SK-N-SH (cell line): ENCODE data around the gene TMEM164. TPM values are rescaled to one million over a fixed set of nuclear protein-coding genes. Genes with fewer than 3 reads are reported as not detected.
A peak's percentile ranks its signal among the peaks of the same experiment; 100 is the strongest.

ENCODE experiments used
- CTCF ChIA-PET: fragments of 300-600, 350-600 bp; formaldehyde crosslinking; extraction: SDS; loops from one replicate; lab custom pipeline; 2021; lab: Yijun Ruan, JAX
- POLR2A ChIA-PET: fragments of 350-600 bp; sonication (Branson Sonifier 250); formaldehyde crosslinking; extraction: SDS; loops from one replicate; lab custom pipeline; 2020; ENCODE audit warnings: antibody characterized with exemption, inconsistent platforms; lab: Yijun Ruan, JAX
- DNase-seq: peaks from one replicate; pipeline ENCODE4 v3.0.0; 2012
- H2AFZ ChIP-seq: fragments of 200-600 bp; sonication (generic); 2 replicates; pipeline ENCODE4 v1.8.1; 2016; ENCODE audit warnings: antibody characterized with exemption, mild to moderate bottlenecking, low read depth
- H3F3A ChIP-seq: fragments of 200-600 bp; sonication (generic); replicated peaks from 2 replicates; pipeline ENCODE3; 2016; ENCODE audit warnings: antibody characterized with exemption, mild to moderate bottlenecking; ENCODE audit not compliant: insufficient read depth
- H3K27ac ChIP-seq, 2 experiments: fragments of 200-500 bp in 1 of 2; fragments of 200-600 bp in 1 of 2; sonication (Bioruptor generic) in 1 of 2; sonication (generic), shearing (Covaris generic) in 1 of 2; 2 replicates each; pipeline versions ENCODE4 v1.5.1 to v1.6.1; 2014 to 2016; ENCODE audit warnings: low read depth in 2 of 2, inconsistent platforms in 1 of 2, low read length in 1 of 2, mild to moderate bottlenecking in 1 of 2, mixed read lengths in 1 of 2
- H3K27me3 ChIP-seq: fragments of 200-600 bp; sonication (generic), shearing (Covaris generic); 2 replicates; pipeline ENCODE4 v1.6.1; 2016; ENCODE audit warnings: mixed run types; ENCODE audit not compliant: insufficient read depth
- H3K36me3 ChIP-seq, 2 experiments: fragments of 200-500 bp in 1 of 2; fragments of 200-600 bp in 1 of 2; sonication (Bioruptor generic) in 1 of 2; sonication (generic) in 1 of 2; replicated peaks in 1 of 2; 2 replicates each; pipeline versions ENCODE3 to v1.5.1; 2014 to 2016; ENCODE audit warnings: low read length in 1 of 2, mild to moderate bottlenecking in 1 of 2; ENCODE audit not compliant: insufficient read depth in 2 of 2, control insufficient read depth in 1 of 2
- H3K4me1 ChIP-seq, 2 experiments: fragments of 200-500 bp in 1 of 2; fragments of 200-600 bp in 1 of 2; sonication (Bioruptor generic) in 1 of 2; sonication (generic), shearing (Covaris generic) in 1 of 2; 2 replicates each; pipeline versions ENCODE4 v1.5.1 to v1.6.1; 2014 to 2016; ENCODE audit warnings: low read depth in 1 of 2, low read length in 1 of 2, mixed run types in 1 of 2; ENCODE audit not compliant: insufficient read depth in 2 of 2, control insufficient read depth in 1 of 2
- H3K4me2 ChIP-seq: fragments of 200-600 bp; sonication (generic), shearing (Covaris generic); 2 replicates; pipeline ENCODE4 v1.6.1; 2017; ENCODE audit warnings: mixed run types
- H3K4me3 ChIP-seq, 2 experiments: fragments of 200-500 bp in 1 of 2; fragments of 200-600 bp in 1 of 2; sonication (Bioruptor generic) in 1 of 2; sonication (generic), shearing (Covaris generic) in 1 of 2; 2 replicates each; pipeline versions ENCODE4 v1.5.1 to v1.8.1; 2014 to 2016; ENCODE audit warnings: low read depth in 2 of 2, inconsistent platforms in 1 of 2, low read length in 1 of 2, mild to moderate bottlenecking in 1 of 2, mixed read lengths in 1 of 2, moderate library complexity in 1 of 2
- H3K79me2 ChIP-seq: fragments of 200-600 bp; sonication (generic); 2 replicates; pipeline ENCODE4 v1.8.1; 2017; ENCODE audit warnings: mild to moderate bottlenecking; ENCODE audit not compliant: insufficient read depth
- H3K9ac ChIP-seq: fragments of 200-600 bp; sonication (generic); 2 replicates; pipeline ENCODE4 v1.6.1; 2017; ENCODE audit warnings: mixed run types
- H3K9me2 ChIP-seq: fragments of 200-600 bp; sonication (generic); 2 replicates; pipeline ENCODE4 v1.6.1; 2017; ENCODE audit warnings: mixed run types
- H3K9me3 ChIP-seq: fragments of 200-600 bp; sonication (generic); 2 replicates; pipeline ENCODE4 v1.6.1; 2017; ENCODE audit warnings: mixed run types, mild to moderate bottlenecking, moderate library complexity
- H4K20me1 ChIP-seq: fragments of 200-600 bp; sonication (generic); 2 replicates; pipeline ENCODE4 v1.6.1; 2017; ENCODE audit warnings: mild to moderate bottlenecking, mixed run types; ENCODE audit not compliant: insufficient read depth
- EZH2phosphoT487 ChIP-seq: fragments of 200-600 bp; sonication (generic); IDR thresholded peaks from 2 replicates; pipeline ENCODE4 v1.6.1; 2017; ENCODE audit warnings: low read depth, mixed run types, mild to moderate bottlenecking, antibody characterized with exemption, moderate library complexity, borderline replicate concordance
- FOXJ3 ChIP-seq: sonication (generic); formaldehyde crosslinking; IDR thresholded peaks from 2 replicates; pipeline ENCODE4 v1.5.1; 2020; ENCODE audit warnings: mild to moderate bottlenecking, missing genetic modification reagents
- GABPA ChIP-seq: IDR thresholded peaks from 2 replicates; pipeline ENCODE4 v1.4.0; 2012; ENCODE audit warnings: low read depth, mild to moderate bottlenecking
- MEF2A ChIP-seq: IDR thresholded peaks from 2 replicates; pipeline ENCODE4 v1.4.0; 2012; ENCODE audit warnings: low read depth, borderline replicate concordance
- RAD21 ChIP-seq: IDR thresholded peaks from 2 replicates; pipeline ENCODE4 v1.6.1; 2012; ENCODE audit warnings: mild to moderate bottlenecking, low read length
- RCOR1 ChIP-seq: fragments of 150-350 bp; IDR thresholded peaks from 2 replicates; pipeline ENCODE4 v1.6.1; 2017; ENCODE audit warnings: antibody characterized with exemption, low read length
- SMC3 ChIP-seq: IDR thresholded peaks from 2 replicates; pipeline ENCODE4 v1.6.1; 2012; ENCODE audit warnings: low read depth, low read length, improper control_type of control experiment
- TEAD4 ChIP-seq: IDR thresholded peaks from 2 replicates; pipeline ENCODE4 v1.4.0; 2012; ENCODE audit warnings: mild to moderate bottlenecking, borderline replicate concordance; ENCODE audit not compliant: insufficient read depth
- YY1 ChIP-seq: IDR thresholded peaks from 2 replicates; pipeline ENCODE4 v1.4.0; 2012; ENCODE audit warnings: low read depth, mild to moderate bottlenecking
- WGBS: methylation state at CpG from one replicate; pipeline ENCODE4 v1.1.6; 2017; ENCODE audit warnings: low lambda C conversion rate; 5-methylcytosine and 5-hydroxymethylcytosine counted together
- polyA plus RNA-seq, 3 experiments: library from polyadenylated mRNA; depleted of rRNA; stranded (reverse); fragments of >200 nt; gene quantifications; 2 replicates each; pipeline ENCODE4 v1.2.3, GENCODE V29; 2012
- TF ChIP-seq, protein P1 (sequence below): fragments of 150-350 bp; IDR thresholded peaks from 2 replicates; pipeline ENCODE4 v1.6.1; 2017; ENCODE audit warnings: antibody characterized with exemption, low read length, low read depth, borderline replicate concordance
- TF ChIP-seq, protein P2 (sequence below): fragments of 150-350 bp; IDR thresholded peaks from 2 replicates; pipeline ENCODE4 v1.6.1; 2016; ENCODE audit warnings: mild to moderate bottlenecking, low read depth, low read length

The TMEM164 gene
- polyA plus RNA-seq, 1 of the 3 experiments (the other 2 are of a cell fraction), result 11.9 TPM

DNA sequence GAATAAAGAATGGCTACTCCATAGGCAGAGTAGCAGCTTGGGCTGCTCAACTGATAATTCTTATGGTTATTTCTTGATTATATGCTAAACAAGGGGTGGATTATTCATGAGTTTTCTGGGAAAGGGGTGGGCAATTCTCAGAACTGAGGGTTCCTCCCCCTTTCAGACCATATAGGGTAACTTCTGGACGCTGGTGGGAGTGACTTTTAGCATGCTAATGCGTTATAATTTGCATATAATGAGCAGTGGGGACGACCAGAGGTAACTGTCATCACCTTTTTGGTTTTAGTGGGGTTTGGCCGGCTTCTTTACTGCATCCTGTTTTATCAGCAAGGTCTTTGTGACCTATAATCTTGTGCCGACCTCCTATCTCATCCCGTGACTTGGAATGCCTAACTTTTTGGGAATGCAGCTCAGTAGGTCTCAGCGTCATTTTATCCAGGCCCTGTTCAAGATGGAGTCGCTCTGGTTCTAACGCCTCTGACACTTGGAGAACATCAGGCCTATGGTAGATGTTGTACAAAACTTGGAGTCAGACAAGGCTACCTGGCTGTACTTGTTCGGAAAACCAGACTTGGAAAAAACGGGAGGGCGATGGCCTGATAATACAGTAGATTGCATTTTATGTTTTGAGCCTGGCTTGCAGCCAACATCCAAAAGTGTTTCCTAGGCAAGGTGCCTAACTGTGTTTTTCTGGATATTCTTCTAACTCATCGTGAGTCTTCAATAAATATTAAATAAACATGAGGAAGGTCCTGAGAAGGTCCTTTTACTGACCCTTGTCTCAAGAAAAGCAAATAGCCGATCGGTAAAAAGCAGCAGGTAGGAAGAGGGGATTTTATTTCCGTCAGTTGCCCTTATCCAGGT, 1.8 kb upstream of the TMEM164 start:
- WGBS, result 50% methylated on average over 15 of the region's 16 CpGs
- Histone ChIP-seq H3K9me3 (no peaks in the 10 kb centered on the region), H3K4me1 (peaks cover 0 to 17% of the 10 kb centered on the region in 2 experiments; a peak in 1 of 4 replicates), H3K27ac (no peak overlapping the region), H3K79me2 (peaks cover 4% of the 10 kb centered on the region; the same call in 1 of the 2 replicates), H2AFZ (no peak overlapping the region), H3K9me2 (no peaks in the 10 kb centered on the region), H3K4me3 (no peak overlapping the region), H3K9ac (no peak overlapping the region), H3K4me2 (no peak overlapping the region), H3K27me3 (peaks cover 4% of the 10 kb centered on the region; the same call in 1 of the 2 replicates), H3K36me3 (no peaks in the 10 kb centered on the region), H3F3A (no peaks in the 10 kb centered on the region), H4K20me1 (no peaks in the 10 kb centered on the region)
- ChIA-PET CTCF (interaction anchor here (1.7 kb wide), 1 partner anchor 145 kb away, joined by 3 read pairs; no protein-coding TSS in a partner anchor), POLR2A (no interaction called here)
- DNase-seq, result no peak
- TF ChIP-seq RAD21 (no peak), MEF2A (no peak), FOXJ3 (no peak), TEAD4 (no peak), SMC3 (no peak), YY1 (no peak), GABPA (no peak), RCOR1 (no peak)
- TF ChIP-seq, protein P1, sequence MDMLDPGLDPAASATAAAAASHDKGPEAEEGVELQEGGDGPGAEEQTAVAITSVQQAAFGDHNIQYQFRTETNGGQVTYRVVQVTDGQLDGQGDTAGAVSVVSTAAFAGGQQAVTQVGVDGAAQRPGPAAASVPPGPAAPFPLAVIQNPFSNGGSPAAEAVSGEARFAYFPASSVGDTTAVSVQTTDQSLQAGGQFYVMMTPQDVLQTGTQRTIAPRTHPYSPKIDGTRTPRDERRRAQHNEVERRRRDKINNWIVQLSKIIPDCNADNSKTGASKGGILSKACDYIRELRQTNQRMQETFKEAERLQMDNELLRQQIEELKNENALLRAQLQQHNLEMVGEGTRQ, result no peak

DNA sequence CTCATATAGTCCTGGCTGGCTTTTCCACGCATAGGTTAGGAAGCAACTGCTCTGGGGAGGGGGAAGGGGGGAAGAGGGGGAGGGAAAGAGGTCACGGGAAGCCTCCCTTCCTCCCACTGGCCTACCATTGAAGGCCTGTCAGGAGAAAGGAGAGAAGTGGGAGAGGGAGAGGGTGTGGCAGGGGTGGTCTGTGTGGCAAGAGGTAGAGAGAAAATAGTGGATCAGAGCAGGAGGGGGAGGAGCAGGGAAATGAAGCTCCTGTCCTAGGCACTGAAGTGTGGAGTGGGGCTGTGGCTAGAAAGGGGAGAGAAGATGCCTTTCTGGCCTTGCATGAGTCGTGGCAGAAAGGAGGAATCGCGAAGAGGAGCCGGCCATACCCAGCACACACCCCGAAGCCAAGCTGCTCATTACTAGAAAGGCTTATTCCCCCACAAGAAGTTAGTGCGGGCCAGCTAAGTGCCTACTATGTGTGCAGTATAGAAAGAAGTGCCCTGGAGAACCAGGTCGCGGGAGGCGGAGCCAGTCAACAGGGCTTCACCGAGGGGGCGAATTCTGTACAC, 1.1 kb upstream of the TMEM164 start:
- no peaks in the 10 kb centered on the region for H3K9me3 ChIP-seq
- H3K36me3 ChIP-seq, result no peaks in the 10 kb centered on the region
- H3K4me2 ChIP-seq, result peak overlapping the region; percentile 47; the same call in 1 of the 2 replicates
- no peaks in the 10 kb centered on the region for H3F3A ChIP-seq
- H3K4me3 ChIP-seq, result peak overlapping the region; percentile 55 to 62; a peak in 3 of 4 replicates
- peak overlapping the region; percentile 67; the same call in 1 of the 2 replicates for H3K9ac ChIP-seq
- no peak overlapping the region for H2AFZ ChIP-seq
- peaks cover 4% of the 10 kb centered on the region; the same call in 1 of the 2 replicates for H3K27me3 ChIP-seq
- peak overlapping the region; percentile 49 to 78; a peak in 2 of 4 replicates for H3K27ac ChIP-seq
- CTCF ChIA-PET, result no interaction called here
- H4K20me1 ChIP-seq, result no peaks in the 10 kb centered on the region
- DNase-seq, result no peak
- peaks cover 4% of the 10 kb centered on the region; the same call in 1 of the 2 replicates for H3K79me2 ChIP-seq
- WGBS, result 41% methylated on average over 13 of the region's 13 CpGs
- H3K9me2 ChIP-seq, result no peaks in the 10 kb centered on the region
- TF ChIP-seq, protein P2, sequence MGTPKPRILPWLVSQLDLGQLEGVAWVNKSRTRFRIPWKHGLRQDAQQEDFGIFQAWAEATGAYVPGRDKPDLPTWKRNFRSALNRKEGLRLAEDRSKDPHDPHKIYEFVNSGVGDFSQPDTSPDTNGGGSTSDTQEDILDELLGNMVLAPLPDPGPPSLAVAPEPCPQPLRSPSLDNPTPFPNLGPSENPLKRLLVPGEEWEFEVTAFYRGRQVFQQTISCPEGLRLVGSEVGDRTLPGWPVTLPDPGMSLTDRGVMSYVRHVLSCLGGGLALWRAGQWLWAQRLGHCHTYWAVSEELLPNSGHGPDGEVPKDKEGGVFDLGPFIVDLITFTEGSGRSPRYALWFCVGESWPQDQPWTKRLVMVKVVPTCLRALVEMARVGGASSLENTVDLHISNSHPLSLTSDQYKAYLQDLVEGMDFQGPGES, result no peak
- TF ChIP-seq EZH2phosphoT487 (no peak), TEAD4 (no peak), RAD21 (no peak), FOXJ3 (no peak)
- TF ChIP-seq, protein P1, result no peak
- H3K4me1 ChIP-seq, result peaks cover 0 to 17% of the 10 kb centered on the region in 2 experiments; a peak in 1 of 4 replicates
- POLR2A ChIA-PET, result no interaction called here
